ENCODE results near the gene UQCRFS1. TPM values are rescaled to one million over a fixed set of nuclear protein-coding genes. Genes with fewer than 3 reads are reported as not detected.
"Not testable (repeated sequence)": the region's sequence is repeated elsewhere in the genome, so short reads cannot be mapped to it uniquely, and the experiment has no call there.

Gene UQCRFS1
- total RNA-seq, 1 experiment from 2014 or later = 44.4 TPM

GRCh38 chr19:29255006-29255405 lies 42.1 kb upstream of the UQCRFS1 start:
- Mint-ChIP-seq H3K27ac (ENCODE audit: low read depth, unreplicated experiment) (no peak overlapping the region), H3K9me3 (ENCODE audit: unreplicated experiment) (peaks cover 28% of the 10 kb centered on the region), H3K4me3 (ENCODE audit: unreplicated experiment) (no peak overlapping the region), H3K27me3 (ENCODE audit: insufficient read depth, unreplicated experiment) (no peaks in the 10 kb centered on the region), H3K4me1 (ENCODE audit: insufficient read depth, unreplicated experiment) (no peaks in the 10 kb centered on the region), H3K36me3 (ENCODE audit: insufficient read depth, unreplicated experiment) (no peaks in the 10 kb centered on the region)
- DNase-seq (ENCODE audit: unreplicated experiment) = no peak
- ChIA-PET POLR2A (no interaction called here), CTCF (interaction anchor here (0.5 kb wide), 1 partner anchor 322 kb away, joined by 3 read pairs; no protein-coding TSS in a partner anchor)
- no peak for TF ChIP-seq CTCF (IDR thresholded peaks at IDR 0.05; ENCODE audit: unreplicated experiment)
- BruUV-seq (replicated peaks) = no TSS peak
- intact Hi-C loops (cut with micrococcal nuclease) = no loop called here

GRCh38 chr19:29249798-29250197 lies 36.8 kb upstream of the UQCRFS1 start:
- H3K27me3 Mint-ChIP-seq (ENCODE audit: insufficient read depth, unreplicated experiment); H3K4me1 Mint-ChIP-seq (ENCODE audit: insufficient read depth, unreplicated experiment); POLR2A ChIA-PET; H3K36me3 Mint-ChIP-seq (ENCODE audit: insufficient read depth, unreplicated experiment); BruUV-seq (replicated peaks); H3K4me3 Mint-ChIP-seq (ENCODE audit: unreplicated experiment); DNase-seq (ENCODE audit: unreplicated experiment); H3K27ac Mint-ChIP-seq (ENCODE audit: low read depth, unreplicated experiment); intact Hi-C loops (cut with micrococcal nuclease): not testable (repeated sequence)
- peaks cover 36% of the 10 kb centered on the region for H3K9me3 Mint-ChIP-seq (ENCODE audit: unreplicated experiment)
- CTCF ChIA-PET = interaction anchor here (0.6 kb wide), 1 partner anchor 1560 kb away, joined by 3 read pairs; no protein-coding TSS in a partner anchor

- no peaks in the 10 kb centered on the region for H3K36me3 Mint-ChIP-seq (ENCODE audit: insufficient read depth, unreplicated experiment)
- DNase-seq (ENCODE audit: unreplicated experiment) = no peak
- intact Hi-C loops (cut with micrococcal nuclease) = no loop called here
- POLR2A ChIA-PET = no interaction called here
- BruUV-seq (replicated peaks) = no TSS peak
- no peak overlapping the region for H3K4me3 Mint-ChIP-seq (ENCODE audit: unreplicated experiment)
- H3K9me3 Mint-ChIP-seq (ENCODE audit: unreplicated experiment) = peaks cover 23% of the 10 kb centered on the region
- H3K4me1 Mint-ChIP-seq (ENCODE audit: insufficient read depth, unreplicated experiment) = no peaks in the 10 kb centered on the region
- no peaks in the 10 kb centered on the region for H3K27me3 Mint-ChIP-seq (ENCODE audit: insufficient read depth, unreplicated experiment)
- TF ChIP-seq CTCF (IDR thresholded peaks at IDR 0.05; ENCODE audit: unreplicated experiment) = no peak
- CTCF ChIA-PET = interaction anchor here (0.7 kb wide), 2 partner anchors 11 to 678 kb away, joined by 3 to 4 read pairs; no protein-coding TSS in a partner anchor
- H3K27ac Mint-ChIP-seq (ENCODE audit: low read depth, unreplicated experiment) = no peak overlapping the region
Measured at GRCh38 chr19:29248332-29248844, 35.4 kb upstream of the UQCRFS1 start.

- Mint-ChIP-seq H3K4me1 (ENCODE audit: insufficient read depth, unreplicated experiment) (no peaks in the 10 kb centered on the region), H3K9me3 (ENCODE audit: unreplicated experiment) (peaks cover 18% of the 10 kb centered on the region), H3K4me3 (ENCODE audit: unreplicated experiment) (no peak overlapping the region), H3K27me3 (ENCODE audit: insufficient read depth, unreplicated experiment) (no peaks in the 10 kb centered on the region), H3K36me3 (ENCODE audit: insufficient read depth, unreplicated experiment) (no peaks in the 10 kb centered on the region), H3K27ac (ENCODE audit: low read depth, unreplicated experiment) (no peak overlapping the region)
- intact Hi-C loops (cut with micrococcal nuclease) = no loop called here
- DNase-seq (ENCODE audit: unreplicated experiment) = no peak
- no TSS peak for BruUV-seq (replicated peaks)
- ChIA-PET POLR2A (no interaction called here), CTCF (interaction anchor here (0.7 kb wide), 1 partner anchor 677 kb away, joined by 4 read pairs; no protein-coding TSS in a partner anchor)
- TF ChIP-seq CTCF (IDR thresholded peaks at IDR 0.05; ENCODE audit: unreplicated experiment) = no peak
Measured at GRCh38 chr19:29247872-29248271, 34.9 kb upstream of the UQCRFS1 start.

- intact Hi-C loops (cut with micrococcal nuclease) = no loop called here
- H3K27ac Mint-ChIP-seq (ENCODE audit: low read depth, unreplicated experiment) = no peak overlapping the region
- peaks cover 14% of the 10 kb centered on the region for H3K9me3 Mint-ChIP-seq (ENCODE audit: unreplicated experiment)
- ChIA-PET CTCF (no interaction called here), POLR2A (no interaction called here)
- BruUV-seq (replicated peaks) = no TSS peak
- H3K4me3 Mint-ChIP-seq (ENCODE audit: unreplicated experiment) = no peak overlapping the region
- H3K4me1 Mint-ChIP-seq (ENCODE audit: insufficient read depth, unreplicated experiment) = no peaks in the 10 kb centered on the region
- H3K27me3 Mint-ChIP-seq (ENCODE audit: insufficient read depth, unreplicated experiment) = no peaks in the 10 kb centered on the region
- DNase-seq (ENCODE audit: unreplicated experiment) = no peak
- no peaks in the 10 kb centered on the region for H3K36me3 Mint-ChIP-seq (ENCODE audit: insufficient read depth, unreplicated experiment)
- TF ChIP-seq CTCF (IDR thresholded peaks at IDR 0.05; ENCODE audit: unreplicated experiment) = no peak
Measured at GRCh38 chr19:29247471-29247870, 34.5 kb upstream of the UQCRFS1 start.

Measured in MCF 10A (cell line).